Ectodermal cell (in vitro differentiated cells): ENCODE data around the gene YBX2.

Source experiments
- H3K27ac ChIP-seq: 2 replicates; pipeline ENCODE4 v1.7.0; 2013; ENCODE audit warnings: mild to moderate bottlenecking, low read depth, low read length; ENCODE audit not compliant: insufficient read depth, poor library complexity, severe bottlenecking
- H3K27me3 ChIP-seq: 2 replicates; pipeline ENCODE4 v1.7.0; 2013; ENCODE audit warnings: mild to moderate bottlenecking, low read length; ENCODE audit not compliant: insufficient read depth, control insufficient read depth, poor library complexity, severe bottlenecking
- H3K36me3 ChIP-seq: one replicate; pipeline ENCODE4 v1.7.0; 2013; ENCODE audit warnings: low read length; ENCODE audit not compliant: control insufficient read depth, insufficient read depth
- H3K4me1 ChIP-seq: one replicate; pipeline ENCODE4 v1.7.0; 2013; ENCODE audit warnings: low read length; ENCODE audit not compliant: control insufficient read depth, insufficient read depth
- H3K4me3 ChIP-seq: 2 replicates; pipeline ENCODE4 v1.7.0; 2013; ENCODE audit warnings: low read depth, low read length, control low read depth; ENCODE audit not compliant: insufficient read depth
- H3K9me3 ChIP-seq: 2 replicates; pipeline ENCODE4 v1.7.0; 2013; ENCODE audit warnings: mild to moderate bottlenecking, low read length, moderate library complexity; ENCODE audit not compliant: control insufficient read depth
- WGBS, 2 experiments: methylation state at CpG; one replicate each; pipeline ENCODE4 v1.1.7; 2013; ENCODE audit warnings: missing lambda C conversion rate in 2 of 2; 5-methylcytosine and 5-hydroxymethylcytosine counted together

The YBX2 gene

DNA sequence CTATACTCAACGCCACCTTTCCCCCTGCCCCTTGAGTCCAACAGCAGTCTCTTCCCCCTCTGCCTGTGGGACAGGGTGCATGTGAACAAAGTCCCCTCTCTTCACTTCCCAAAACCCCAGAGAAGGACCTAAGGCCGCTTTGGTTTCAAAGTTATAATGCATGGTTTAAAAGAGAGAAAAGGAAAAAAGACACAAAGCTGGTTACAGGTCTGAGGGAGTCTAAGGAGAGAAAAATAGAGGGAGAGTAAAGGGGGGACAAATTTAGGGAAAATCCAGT, 51.0 kb downstream of the YBX2 start:
- peak overlapping the region; percentile 69 for H3K4me3 ChIP-seq
- no peaks in the 10 kb centered on the region for H3K9me3 ChIP-seq
- no peaks in the 10 kb centered on the region for H3K27me3 ChIP-seq
- peaks cover 24% of the 10 kb centered on the region for H3K36me3 ChIP-seq
- peak overlapping the region; percentile 9 for H3K27ac ChIP-seq
- H3K4me1 ChIP-seq = peaks cover 5% of the 10 kb centered on the region
- WGBS, 2 experiments = 65 to 66% methylated on average over 2 of the region's 2 CpGs

GRCh38 chr17:7242717-7243452, 51.6 kb downstream of the YBX2 start:
- H3K27me3 ChIP-seq = no peaks in the 10 kb centered on the region
- peaks cover 5% of the 10 kb centered on the region for H3K4me1 ChIP-seq
- peak overlapping the region; percentile 71 for H3K27ac ChIP-seq
- WGBS, 2 experiments = 2% methylated on average over 49 of the region's 49 CpGs
- no peaks in the 10 kb centered on the region for H3K9me3 ChIP-seq
- peak overlapping the region; percentile 69 for H3K4me3 ChIP-seq
- peaks cover 24% of the 10 kb centered on the region for H3K36me3 ChIP-seq

DNA sequence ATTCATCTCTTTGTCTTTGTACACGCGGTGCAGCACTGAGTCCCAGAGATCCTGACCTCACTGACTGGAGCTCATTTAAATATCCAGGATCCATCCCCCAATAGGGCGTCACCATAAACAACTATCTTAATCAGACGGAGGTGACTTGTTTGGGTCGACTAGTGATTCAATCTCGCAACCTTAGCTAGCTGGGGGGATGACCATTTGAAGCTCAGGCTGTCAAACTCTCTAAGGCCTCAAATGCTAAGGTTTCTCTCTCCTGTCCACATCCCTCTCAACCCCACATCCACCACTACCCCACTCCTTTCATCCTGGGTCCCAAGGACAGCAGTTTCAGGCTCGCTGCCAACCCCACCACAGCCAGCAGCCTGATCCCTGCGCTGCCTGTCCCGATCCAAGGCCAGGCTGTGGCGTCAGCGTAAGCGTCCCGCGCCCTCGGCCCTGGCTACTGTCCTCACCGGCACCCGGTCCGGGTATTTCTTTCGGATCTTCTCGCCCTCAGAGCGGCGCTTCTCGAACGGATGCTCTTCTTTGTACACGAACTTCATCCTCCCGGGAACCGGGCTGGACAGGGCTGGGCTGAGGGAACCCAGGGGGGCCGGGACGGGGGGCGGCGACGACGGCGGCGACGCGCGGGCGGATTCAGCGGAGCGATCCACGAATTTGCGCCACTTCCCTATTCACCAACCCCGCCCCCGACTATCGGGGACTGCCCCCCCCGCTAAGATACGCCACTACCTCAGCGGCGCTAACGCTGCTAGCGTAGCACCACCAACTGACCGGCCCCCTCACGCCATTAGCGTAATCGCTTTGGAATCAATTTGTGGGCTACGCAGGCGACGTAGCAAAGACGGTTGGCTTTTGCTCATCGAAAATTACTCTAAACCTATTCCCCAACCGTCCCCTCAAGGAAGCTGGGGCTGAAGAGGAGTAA, 52.4 kb downstream of the YBX2 start, which contains the start of gene GABARAP:
GABARAP (minus strand) TSS at position 667 of the 934 bp plus-strand sequence; CDS start at position 548, 119 bp downstream.
- Histone ChIP-seq H3K27me3 (no peaks in the 10 kb centered on the region), H3K27ac (peak within 1 kb of the TSS; percentile 80), H3K36me3 (peaks cover 24% of the 10 kb centered on the region), H3K4me1 (peaks cover 10% of the 10 kb centered on the region), H3K9me3 (no peaks in the 10 kb centered on the region), H3K4me3 (peak within 1 kb of the TSS; percentile 69)
- 0% methylated on average over 60 to 62 of the region's 62 CpGs for WGBS, 2 experiments

GRCh38 chr17:7241090-7241733, 53.2 kb downstream of the YBX2 start:
- WGBS, 2 experiments = 59 to 66% methylated on average over 9 of the region's 9 CpGs
- Histone ChIP-seq H3K27me3 (no peaks in the 10 kb centered on the region), H3K4me3 (peak overlapping the region; percentile 69), H3K4me1 (peaks cover 15% of the 10 kb centered on the region), H3K9me3 (no peaks in the 10 kb centered on the region), H3K27ac (no peak overlapping the region), H3K36me3 (peaks cover 28% of the 10 kb centered on the region)

- Histone ChIP-seq H3K4me1 (peaks cover 15% of the 10 kb centered on the region), H3K27me3 (no peaks in the 10 kb centered on the region), H3K4me3 (peak overlapping the region; percentile 18), H3K27ac (no peak overlapping the region), H3K36me3 (peaks cover 28% of the 10 kb centered on the region), H3K9me3 (no peaks in the 10 kb centered on the region)
- 86 to 89% methylated on average over 3 to 4 of the region's 4 CpGs for WGBS, 2 experiments
These were observed 54.1 kb downstream of the YBX2 start for GRCh38 chr17:7240375-7240774.

DNA sequence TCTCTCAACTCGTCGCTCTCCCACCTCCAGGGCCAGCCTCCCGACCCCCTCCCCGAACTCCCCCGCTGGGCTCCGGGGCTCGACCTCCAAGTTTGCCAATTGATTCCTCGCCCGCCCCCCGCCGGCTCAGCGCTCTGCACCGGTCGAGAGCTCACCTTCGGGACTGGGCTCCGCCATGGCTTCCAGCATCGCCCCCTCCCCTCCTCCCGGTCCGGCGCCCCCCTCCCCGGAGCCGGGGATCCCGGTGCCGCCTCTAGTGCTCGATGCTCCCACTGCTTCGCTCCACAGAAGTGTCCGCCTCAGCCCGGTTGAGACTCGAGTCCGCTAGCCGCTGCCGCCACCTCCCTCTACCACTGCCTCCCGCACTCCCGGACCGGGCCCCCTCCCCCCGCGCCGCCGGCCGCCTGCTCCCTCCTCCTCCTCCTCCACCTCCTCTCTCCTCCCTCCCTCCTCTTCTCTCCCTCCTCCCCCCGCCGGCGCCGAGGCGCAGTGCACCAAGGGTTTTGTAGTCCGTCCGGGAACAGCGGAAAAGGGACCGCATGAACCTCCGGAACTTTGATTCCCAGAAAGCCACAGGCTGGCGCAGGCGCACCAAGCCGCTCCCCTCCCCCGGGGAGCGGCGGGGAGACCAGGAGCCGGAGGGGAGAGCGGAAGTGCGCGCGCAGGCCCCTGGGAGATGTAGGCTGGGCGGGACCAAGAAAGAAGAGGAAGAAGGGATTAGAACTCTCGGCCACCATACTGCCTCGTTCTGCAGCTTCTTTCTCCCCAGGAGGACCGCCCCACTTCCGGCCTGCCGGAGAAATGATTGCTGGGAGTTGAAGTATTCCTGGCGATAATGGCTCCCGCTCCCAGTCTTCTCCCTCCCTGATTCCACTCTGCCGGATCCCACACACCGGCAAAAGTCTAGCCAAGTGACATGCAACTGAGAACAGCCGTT, 55.1 kb downstream of the YBX2 start, which contains the start of gene PHF23:
PHF23 (minus strand) TSS at position 367 of the 937 bp plus-strand sequence; CDS start at position 189, 178 bp downstream.
- 0 to 1% methylated on average over 72 of the region's 72 CpGs for WGBS, 2 experiments
- H3K27me3 ChIP-seq = no peaks in the 10 kb centered on the region
- H3K4me1 ChIP-seq = peaks cover 15% of the 10 kb centered on the region
- H3K4me3 ChIP-seq = peak within 1 kb of the TSS; percentile 70
- H3K36me3 ChIP-seq = peaks cover 23% of the 10 kb centered on the region
- H3K9me3 ChIP-seq = no peaks in the 10 kb centered on the region
- H3K27ac ChIP-seq = peak within 1 kb of the TSS; percentile 52

DNA sequence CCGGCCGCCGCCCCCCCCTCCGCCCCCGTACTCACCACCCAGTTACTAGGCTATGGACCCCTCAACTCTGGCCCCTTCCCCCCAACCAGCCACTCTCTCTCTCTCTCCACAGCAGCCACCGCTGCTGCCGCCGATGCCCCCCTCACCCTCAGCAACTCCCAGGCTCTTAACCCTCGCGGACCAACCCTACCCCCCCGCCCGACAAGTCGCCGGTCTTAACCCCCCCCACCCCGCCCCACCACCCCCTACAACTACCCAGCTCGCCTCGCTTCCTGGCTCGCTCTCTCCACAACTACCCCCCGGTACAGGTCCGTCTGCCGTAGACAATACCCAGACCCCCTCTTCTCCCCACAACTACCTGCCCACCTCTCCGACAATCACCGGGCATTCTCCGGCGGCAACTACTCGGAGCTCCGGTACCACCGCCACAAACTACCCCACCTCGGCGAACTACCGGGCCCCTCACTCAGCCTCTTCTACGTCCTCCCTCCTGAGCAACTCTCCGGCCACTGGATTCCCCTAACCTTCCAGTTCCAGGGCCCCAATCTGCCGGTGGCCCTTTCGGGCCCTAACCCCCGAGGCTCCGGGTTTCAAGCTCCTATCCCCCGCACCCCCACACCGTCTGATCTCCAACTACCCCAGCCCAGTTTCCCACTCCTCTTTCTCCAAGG, 55.9 kb downstream of the YBX2 start:
- 0% methylated on average over 27 to 32 of the region's 39 CpGs for WGBS, 2 experiments
- H3K36me3 ChIP-seq = peaks cover 22% of the 10 kb centered on the region
- no peaks in the 10 kb centered on the region for H3K27me3 ChIP-seq
- no peaks in the 10 kb centered on the region for H3K9me3 ChIP-seq
- H3K4me3 ChIP-seq = peak overlapping the region; percentile 70
- H3K27ac ChIP-seq = peak overlapping the region; percentile 52
- peaks cover 15% of the 10 kb centered on the region for H3K4me1 ChIP-seq
